GM21381 (cell line): Measurements from ENCODE around the gene ADGRL2.

Source experiments
- ATAC-seq: cut with Tn5 transposase; IDR thresholded peaks from one replicate; pipeline ENCODE4 v1.9.1; 2021; ENCODE audit warnings: mild to moderate bottlenecking, moderate library complexity; ENCODE audit not compliant: unreplicated experiment

Gene ADGRL2

GRCh38 chr1:81894867-81895266, 94.1 kb downstream of the ADGRL2 start:
- ATAC-seq = no peak

- no peak for ATAC-seq
Measured at GRCh38 chr1:81899214-81899821, 98.6 kb downstream of the ADGRL2 start.

- no peak for ATAC-seq
Measured at GRCh38 chr1:81907575-81907974, 106.8 kb downstream of the ADGRL2 start.

GRCh38 chr1:81912383-81912782, 111.6 kb downstream of the ADGRL2 start:
- no peak for ATAC-seq

- ATAC-seq = no peak
Measured at GRCh38 chr1:81915937-81916336, 115.2 kb downstream of the ADGRL2 start.

GRCh38 chr1:81920245-81920740, 119.6 kb downstream of the ADGRL2 start:
- ATAC-seq = no peak

- no peak for ATAC-seq
Measured at GRCh38 chr1:81920886-81921285, 120.2 kb downstream of the ADGRL2 start.

GRCh38 chr1:81921344-81921743, 120.6 kb downstream of the ADGRL2 start:
- ATAC-seq = no peak

- no peak for ATAC-seq
Measured at GRCh38 chr1:81921851-81922462, 121.2 kb downstream of the ADGRL2 start.

- no peak for ATAC-seq
Measured at GRCh38 chr1:81922955-81923354, 122.2 kb downstream of the ADGRL2 start.

- ATAC-seq = no peak
Measured at GRCh38 chr1:81929106-81929505, 128.4 kb downstream of the ADGRL2 start.

- ATAC-seq = no peak
Measured at GRCh38 chr1:81936853-81937252, 136.1 kb downstream of the ADGRL2 start.

- ATAC-seq = no peak
Measured at GRCh38 chr1:81937791-81938450, 137.2 kb downstream of the ADGRL2 start.

- no peak for ATAC-seq
Measured at GRCh38 chr1:81948495-81948894, 147.8 kb downstream of the ADGRL2 start.

GRCh38 chr1:81949421-81949820, 148.7 kb downstream of the ADGRL2 start:
- ATAC-seq = no peak

GRCh38 chr1:81950037-81950436, 149.3 kb downstream of the ADGRL2 start:
- ATAC-seq = no peak

GRCh38 chr1:81950591-81951244, 150.0 kb downstream of the ADGRL2 start:
- ATAC-seq = no peak

- ATAC-seq = no peak
Measured at GRCh38 chr1:81954534-81955020, 153.8 kb downstream of the ADGRL2 start.

GRCh38 chr1:81967951-81968350, 167.2 kb downstream of the ADGRL2 start:
- no peak for ATAC-seq

GRCh38 chr1:81970416-81970815, 169.7 kb downstream of the ADGRL2 start:
- ATAC-seq = no peak

GRCh38 chr1:81974222-81974841, 173.6 kb downstream of the ADGRL2 start:
- no peak for ATAC-seq
